Kidney (tissue), 14 donors: Measurements from ENCODE around the gene FRMD4A. TPM values are rescaled to one million over a fixed set of nuclear protein-coding genes. Genes with fewer than 3 reads are reported as not detected.
"Not testable (repeated sequence)": the region's sequence is repeated elsewhere in the genome, so short reads cannot be mapped to it uniquely, and the experiment has no call there.

Experiments used
- DNase-seq, 5 donors: peaks; one replicate each; pipeline ENCODE4 v3.0.0-alpha.2; 2013 to 2020
- FAIRE-seq: peaks from 2 replicates; lab custom pipeline; 2012; peaks lifted over from hg19 to GRCh38; lab: Jason Lieb, UNC
- H3K27ac ChIP-seq, 2 donors: one replicate each; pipeline ENCODE4 v1.7.0; 2013; ENCODE audit warnings: low read depth in 2 of 2, low read length in 2 of 2, inconsistent platforms in 1 of 2
- H3K27me3 ChIP-seq: one replicate; pipeline ENCODE4 v1.7.1; 2013; ENCODE audit warnings: low read length, inconsistent platforms; ENCODE audit not compliant: control insufficient read depth, insufficient read depth
- H3K36me3 ChIP-seq, 3 donors: one replicate each; pipeline versions ENCODE4 v1.7.0 to v1.7.1; 2013; ENCODE audit warnings: low read length in 3 of 3, control low read depth in 1 of 3, inconsistent platforms in 1 of 3; ENCODE audit not compliant: insufficient read depth in 3 of 3, control insufficient read depth in 2 of 3
- H3K4me1 ChIP-seq, 3 donors: one replicate each; pipeline versions ENCODE4 v1.7.0 to v1.7.1; 2013; ENCODE audit warnings: low read length in 3 of 3, inconsistent platforms in 1 of 3, low read depth in 1 of 3; ENCODE audit not compliant: control insufficient read depth in 2 of 3, insufficient read depth in 2 of 3
- H3K4me3 ChIP-seq, 3 donors: one replicate each; pipeline versions ENCODE4 v1.7.0 to v1.8.1; 2013; ENCODE audit warnings: low read length in 3 of 3, control low read depth in 1 of 3, inconsistent platforms in 1 of 3
- H3K9ac ChIP-seq, 3 donors: one replicate each; pipeline versions ENCODE4 v1.7.0 to v1.7.1; 2013; ENCODE audit warnings: low read length in 3 of 3, control low read depth in 1 of 3, inconsistent platforms in 1 of 3
- H3K9me3 ChIP-seq, 3 donors: one replicate each; pipeline versions ENCODE4 v1.7.0 to v1.7.1; 2013; ENCODE audit warnings: low read length in 3 of 3, control low read depth in 1 of 3, inconsistent platforms in 1 of 3; ENCODE audit not compliant: control insufficient read depth in 2 of 3, insufficient read depth in 1 of 3
- CTCF ChIP-seq: IDR thresholded peaks from 3 replicates; pipeline ENCODE4 v1.5.1; 2012; ENCODE audit warnings: mild to moderate bottlenecking, moderate library complexity, borderline replicate concordance; ENCODE audit not compliant: insufficient read depth; ENCODE audit errors: extremely low read depth
- intact Hi-C: fragments of 100-400 bp; cut with DNase I; formaldehyde crosslinking; loops from one replicate; pipeline ENCODE4 v1.11.1; 2022
- polyA plus RNA-seq: library from polyadenylated mRNA; stranded (reverse); fragments of 350-450 nt; fragmentation: Illumina TruSeq; extraction: RNeasy Lipid Tissue Mini Kit (QIAGEN cat#74804); gene quantifications from one replicate; pipeline ENCODE4 v1.2.3, GENCODE V29; 2014; ENCODE audit warnings: low read depth, low replicate concordance; ENCODE audit not compliant: insufficient read depth
- total RNA-seq: library from RNA; stranded (reverse); fragmentation: NEBNext Ultra II Directional; extraction: Animal tissue kit (Norgen Biotek cat#: 25700); gene quantifications from one replicate; pipeline ENCODE4 v1.2.1, GENCODE V29; 2021
- donor health status: control.
- donor health status: control.
- donor health status: control.
- donor health status: control.
- donor health status: control.
- donor health status: DM: yes; HTN: yes; CAD: no.
- donor health status: Normal renal cell carcinoma (clear cell type).

FRMD4A gene
- total and polyA plus RNA-seq, 2 donors from 2014 or later = 16.0 to 68.2 TPM

- no peak for TF ChIP-seq CTCF
- H3K4me1 ChIP-seq = peaks cover 0 to 7% (median 0%) of the 10 kb centered on the region in 3 donors
- no peak for FAIRE-seq
- no peak overlapping the region for H3K27ac ChIP-seq
- DNase-seq = no peak
- no peaks in the 10 kb centered on the region for H3K36me3 ChIP-seq
- no peak overlapping the region for H3K9ac ChIP-seq
- intact Hi-C loops = no loop called here
- H3K9me3 ChIP-seq = no peaks in the 10 kb centered on the region
- H3K4me3 ChIP-seq = no peak overlapping the region
- H3K27me3 ChIP-seq = no peaks in the 10 kb centered on the region
Observed at GRCh38 chr10:13868528-13869294, 462.0 kb downstream of the FRMD4A start.

DNA sequence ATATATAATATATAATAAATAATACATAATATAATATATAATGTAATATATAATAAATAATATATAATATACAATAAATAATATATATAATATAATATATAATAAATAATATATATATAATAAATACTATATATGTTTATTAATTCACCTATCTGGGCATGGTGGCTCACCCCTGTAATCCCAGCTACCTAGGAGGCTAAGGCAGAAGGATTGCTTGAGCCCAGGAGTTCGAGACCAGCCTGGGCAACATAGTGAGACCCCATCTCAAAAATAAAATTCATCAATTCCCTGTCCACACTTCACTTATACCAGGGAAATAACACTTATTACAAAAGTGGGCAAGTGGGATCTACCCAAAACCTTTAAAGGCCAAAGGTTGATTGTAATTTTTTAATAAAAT is 462.9 kb downstream of the FRMD4A start:
- no peak overlapping the region for H3K27ac ChIP-seq
- no peaks in the 10 kb centered on the region for H3K9me3 ChIP-seq
- FAIRE-seq = no peak
- H3K4me1 ChIP-seq = peaks cover 0 to 7% (median 0%) of the 10 kb centered on the region in 3 donors
- no peak for TF ChIP-seq CTCF
- no peaks in the 10 kb centered on the region for H3K36me3 ChIP-seq
- H3K27me3 ChIP-seq = no peaks in the 10 kb centered on the region
- no peak overlapping the region for H3K4me3 ChIP-seq
- H3K9ac ChIP-seq = no peak overlapping the region
- intact Hi-C loops = no loop called here
- no peak for DNase-seq

DNA sequence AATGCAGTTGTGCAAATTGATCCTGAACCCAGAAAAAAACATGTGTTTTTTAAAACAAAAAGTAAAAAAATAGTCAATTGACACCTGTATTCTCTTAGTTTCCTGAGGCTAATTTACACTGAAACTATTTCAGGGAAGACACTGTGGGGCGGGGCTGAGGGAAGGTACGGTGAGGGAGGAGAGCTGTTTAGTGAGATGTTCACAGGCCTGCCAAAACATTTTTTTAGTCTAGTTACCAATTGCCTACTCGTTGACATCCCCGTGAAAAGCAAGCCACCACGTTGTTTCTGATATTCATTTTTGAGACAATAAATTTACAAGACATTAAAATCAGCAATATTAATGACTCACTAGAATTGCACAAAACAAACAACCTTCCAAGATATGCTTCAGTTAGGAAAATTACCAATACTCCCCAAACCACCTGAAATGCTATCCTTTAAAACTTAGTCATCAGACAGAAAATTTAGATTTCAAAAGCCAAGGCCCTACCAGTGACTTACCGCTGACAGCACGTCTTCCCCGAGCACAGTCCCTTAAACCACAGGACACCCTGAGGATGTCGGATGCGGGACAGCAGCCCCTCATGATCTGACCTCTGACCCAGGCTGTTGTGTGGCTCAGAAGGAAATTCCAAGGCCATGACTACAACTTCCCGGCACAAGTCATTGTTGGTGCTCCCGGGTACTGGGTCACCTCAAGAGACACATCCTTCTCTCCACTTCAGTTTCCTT is 464.8 kb downstream of the FRMD4A start:
- FAIRE-seq = no peak
- no peaks in the 10 kb centered on the region for H3K36me3 ChIP-seq
- intact Hi-C loops = no loop called here
- no peaks in the 10 kb centered on the region for H3K9me3 ChIP-seq
- peak overlapping the region; percentile 7 to 51 for H3K27ac ChIP-seq
- TF ChIP-seq CTCF = no peak
- H3K27me3 ChIP-seq = no peaks in the 10 kb centered on the region
- no peak overlapping the region for H3K4me3 ChIP-seq
- peaks cover 0 to 7% (median 0%) of the 10 kb centered on the region in 3 donors for H3K4me1 ChIP-seq
- no peak overlapping the region for H3K9ac ChIP-seq
- DNase-seq = no peak

DNA sequence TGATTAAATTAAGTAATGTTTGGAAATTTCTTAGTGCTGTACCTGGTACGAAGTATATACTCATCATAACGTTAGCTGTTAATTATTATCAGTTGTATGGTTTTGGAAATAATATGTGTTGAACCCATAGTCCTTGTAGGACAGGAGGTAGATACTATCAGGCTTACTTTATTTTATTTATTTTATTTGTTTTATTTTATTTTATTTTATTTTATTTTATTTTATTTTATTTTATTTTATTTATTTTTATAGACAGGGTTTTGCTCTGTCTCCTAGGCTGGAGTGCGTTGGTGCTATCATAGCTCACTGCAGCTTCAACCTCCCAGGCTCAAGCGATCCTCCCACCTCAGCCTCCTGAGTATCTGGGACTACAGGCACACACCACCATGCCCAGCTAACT is 465.5 kb downstream of the FRMD4A start:
- H3K27me3 ChIP-seq, FAIRE-seq, DNase-seq, H3K4me1 ChIP-seq, H3K9ac ChIP-seq, H3K4me3 ChIP-seq, intact Hi-C loops, H3K9me3 ChIP-seq, H3K27ac ChIP-seq, H3K36me3 ChIP-seq: not testable (repeated sequence)
